ENCODE results near the gene TMTC1. TPM values are rescaled to one million over a fixed set of nuclear protein-coding genes. Genes with fewer than 3 reads are reported as not detected.

The TMTC1 gene
- polyA plus RNA-seq (2013, experiment 1 of 2) = 45.7 TPM
- polyA plus RNA-seq (2013, experiment 2 of 2) = 46.5 TPM

- Histone ChIP-seq H3K9me3 (ENCODE audit: control insufficient read depth, low read length) (no peaks in the 10 kb centered on the region), H3K27ac (ENCODE audit: low read length, poor library complexity, severe bottlenecking) (peak within 1 kb of the TSS; percentile 15), H3K4me3 (ENCODE audit: insufficient read depth in 1 of 2, low read depth in 1 of 2, low read length in 2 of 2) (peak within 1 kb of the TSS; percentile 71 to 93), H3K4ac (ENCODE audit: low read depth in 1 of 2, low read length in 2 of 2) (peak within 1 kb of the TSS in 1 of 2 experiments; percentile 75), H2BK5ac (ENCODE audit: low read depth, low read length, poor library complexity, severe bottlenecking) (no peak within 1 kb of the TSS), H3K4me2 (ENCODE audit: low read length, poor library complexity, severe bottlenecking) (peak within 1 kb of the TSS; percentile 96), H4K8ac (ENCODE audit: low read length) (peak within 1 kb of the TSS; percentile 49), H2BK15ac (ENCODE audit: low read depth, poor library complexity, severe bottlenecking) (peak within 1 kb of the TSS; percentile 80), H3K14ac (ENCODE audit: low read length in 2 of 2) (peak within 1 kb of the TSS; percentile 36 to 75), H2BK12ac (ENCODE audit: low read length in 2 of 2) (peak within 1 kb of the TSS; percentile 28 to 48), H3K36me3 (ENCODE audit: control insufficient read depth in 1 of 2, insufficient read depth in 2 of 2, low read depth in 1 of 2, low read length in 2 of 2) (no peaks in the 10 kb centered on the region), H3K27me3 (ENCODE audit: control insufficient read depth in 1 of 2, insufficient read depth in 1 of 2, low read length in 2 of 2) (peaks cover 0 to 9% of the 10 kb centered on the region in 2 experiments), H3K4me1 (ENCODE audit: control insufficient read depth, insufficient read depth, low read depth, low read length) (peaks cover 10% of the 10 kb centered on the region), H2AK5ac (ENCODE audit: low read length, severe bottlenecking) (no peak within 1 kb of the TSS), H4K91ac (ENCODE audit: low read length) (peak within 1 kb of the TSS; percentile 34), H3K23ac (ENCODE audit: low read length in 2 of 2) (peak within 1 kb of the TSS in 1 of 2 experiments; percentile 99), H3K79me1 (replicated peaks; ENCODE audit: low read length, poor library complexity, severe bottlenecking) (no peaks in the 10 kb centered on the region), H2AFZ (ENCODE audit: low read depth, low read length) (peak within 1 kb of the TSS; percentile 77), H2BK120ac (ENCODE audit: low read depth, low read length) (peak within 1 kb of the TSS; percentile 85), H3K9ac (ENCODE audit: low read length) (peak within 1 kb of the TSS; percentile 95), H3K18ac (ENCODE audit: low read depth in 1 of 2, low read length in 2 of 2) (peak within 1 kb of the TSS; percentile 86 to 94)
- DNase-seq = peak; percentile 76
- WGBS = under 1% methylated on average over 60 of the region's 87 CpGs
These were observed at the start of gene TMTC1 for GRCh38 chr12:29783773-29784666. TSS of gene TMTC1 (minus strand) at chr12:29783942. CDS start at chr12:29783751, 191 bp downstream.

- Histone ChIP-seq H3K9me3 (ENCODE audit: control insufficient read depth, low read length) (peaks cover 9% of the 10 kb centered on the region), H3K9ac (ENCODE audit: low read length) (no peak overlapping the region), H3K14ac (ENCODE audit: low read length in 2 of 2) (no peak overlapping the region), H4K91ac (ENCODE audit: low read length) (no peak overlapping the region), H3K27ac (ENCODE audit: low read length, poor library complexity, severe bottlenecking) (no peak overlapping the region), H4K8ac (ENCODE audit: low read length) (no peak overlapping the region), H2BK15ac (ENCODE audit: low read depth, poor library complexity, severe bottlenecking) (no peak overlapping the region), H3K23ac (ENCODE audit: low read length in 2 of 2) (no peak overlapping the region), H3K4me3 (ENCODE audit: insufficient read depth in 1 of 2, low read depth in 1 of 2, low read length in 2 of 2) (no peak overlapping the region), H2BK120ac (ENCODE audit: low read depth, low read length) (no peak overlapping the region), H2BK5ac (ENCODE audit: low read depth, low read length, poor library complexity, severe bottlenecking) (no peak overlapping the region), H3K4me2 (ENCODE audit: low read length, poor library complexity, severe bottlenecking) (no peak overlapping the region), H3K27me3 (ENCODE audit: control insufficient read depth in 1 of 2, insufficient read depth in 1 of 2, low read length in 2 of 2) (no peaks in the 10 kb centered on the region), H3K4ac (ENCODE audit: low read depth in 1 of 2, low read length in 2 of 2) (no peak overlapping the region), H2AK5ac (ENCODE audit: low read length, severe bottlenecking) (no peak overlapping the region), H3K79me1 (replicated peaks; ENCODE audit: low read length, poor library complexity, severe bottlenecking) (no peaks in the 10 kb centered on the region), H3K36me3 (ENCODE audit: control insufficient read depth in 1 of 2, insufficient read depth in 2 of 2, low read depth in 1 of 2, low read length in 2 of 2) (no peaks in the 10 kb centered on the region), H2BK12ac (ENCODE audit: low read length in 2 of 2) (no peak overlapping the region), H3K18ac (ENCODE audit: low read depth in 1 of 2, low read length in 2 of 2) (no peak overlapping the region), H2AFZ (ENCODE audit: low read depth, low read length) (no peak overlapping the region), H3K4me1 (ENCODE audit: control insufficient read depth, insufficient read depth, low read depth, low read length) (no peaks in the 10 kb centered on the region)
- 80% methylated on average over 3 of the region's 3 CpGs for WGBS
- no peak for DNase-seq
These were observed 47.4 kb upstream of the TMTC1 start for GRCh38 chr12:29831173-29831572.

- Histone ChIP-seq H3K18ac (ENCODE audit: low read depth in 1 of 2, low read length in 2 of 2) (no peak overlapping the region), H3K4ac (ENCODE audit: low read depth in 1 of 2, low read length in 2 of 2) (no peak overlapping the region), H2BK12ac (ENCODE audit: low read length in 2 of 2) (no peak overlapping the region), H2BK5ac (ENCODE audit: low read depth, low read length, poor library complexity, severe bottlenecking) (no peak overlapping the region), H3K79me1 (replicated peaks; ENCODE audit: low read length, poor library complexity, severe bottlenecking) (no peaks in the 10 kb centered on the region), H3K4me3 (ENCODE audit: insufficient read depth in 1 of 2, low read depth in 1 of 2, low read length in 2 of 2) (no peak overlapping the region), H4K91ac (ENCODE audit: low read length) (no peak overlapping the region), H2AFZ (ENCODE audit: low read depth, low read length) (no peak overlapping the region), H2BK120ac (ENCODE audit: low read depth, low read length) (no peak overlapping the region), H3K14ac (ENCODE audit: low read length in 2 of 2) (no peak overlapping the region), H3K27me3 (ENCODE audit: control insufficient read depth in 1 of 2, insufficient read depth in 1 of 2, low read length in 2 of 2) (peaks cover 0 to under 1% of the 10 kb centered on the region in 2 experiments), H4K8ac (ENCODE audit: low read length) (no peak overlapping the region), H3K9me3 (ENCODE audit: control insufficient read depth, low read length) (peaks cover 4% of the 10 kb centered on the region), H3K27ac (ENCODE audit: low read length, poor library complexity, severe bottlenecking) (no peak overlapping the region), H3K4me1 (ENCODE audit: control insufficient read depth, insufficient read depth, low read depth, low read length) (no peaks in the 10 kb centered on the region), H2AK5ac (ENCODE audit: low read length, severe bottlenecking) (no peak overlapping the region), H2BK15ac (ENCODE audit: low read depth, poor library complexity, severe bottlenecking) (no peak overlapping the region), H3K4me2 (ENCODE audit: low read length, poor library complexity, severe bottlenecking) (no peak overlapping the region), H3K23ac (ENCODE audit: low read length in 2 of 2) (no peak overlapping the region), H3K36me3 (ENCODE audit: control insufficient read depth in 1 of 2, insufficient read depth in 2 of 2, low read depth in 1 of 2, low read length in 2 of 2) (no peaks in the 10 kb centered on the region), H3K9ac (ENCODE audit: low read length) (no peak overlapping the region)
- WGBS = no CpG with 5 or more reads among the region's 1 CpG
- no peak for DNase-seq
These were observed 46.6 kb upstream of the TMTC1 start for GRCh38 chr12:29830391-29830790.

GRCh38 chr12:29818916-29819623 lies 35.3 kb upstream of the TMTC1 start:
- no peak overlapping the region for H4K8ac ChIP-seq (ENCODE audit: low read length)
- H3K4me1 ChIP-seq (ENCODE audit: control insufficient read depth, insufficient read depth, low read depth, low read length) = no peaks in the 10 kb centered on the region
- no peak overlapping the region for H3K27ac ChIP-seq (ENCODE audit: low read length, poor library complexity, severe bottlenecking)
- H3K4ac ChIP-seq (ENCODE audit: low read depth in 1 of 2, low read length in 2 of 2) = no peak overlapping the region
- H2BK5ac ChIP-seq (ENCODE audit: low read depth, low read length, poor library complexity, severe bottlenecking) = no peak overlapping the region
- H2BK12ac ChIP-seq (ENCODE audit: low read length in 2 of 2) = no peak overlapping the region
- H3K23ac ChIP-seq (ENCODE audit: low read length in 2 of 2) = no peak overlapping the region
- H2BK120ac ChIP-seq (ENCODE audit: low read depth, low read length) = no peak overlapping the region
- no peaks in the 10 kb centered on the region for H3K9me3 ChIP-seq (ENCODE audit: control insufficient read depth, low read length)
- no peak for DNase-seq
- H3K36me3 ChIP-seq (ENCODE audit: control insufficient read depth in 1 of 2, insufficient read depth in 2 of 2, low read depth in 1 of 2, low read length in 2 of 2) = no peaks in the 10 kb centered on the region
- no peak overlapping the region for H3K14ac ChIP-seq (ENCODE audit: low read length in 2 of 2)
- no peak overlapping the region for H2BK15ac ChIP-seq (ENCODE audit: low read depth, poor library complexity, severe bottlenecking)
- peaks cover 6 to 8% of the 10 kb centered on the region in 2 experiments for H3K27me3 ChIP-seq (ENCODE audit: control insufficient read depth in 1 of 2, insufficient read depth in 1 of 2, low read length in 2 of 2)
- no peak overlapping the region for H3K18ac ChIP-seq (ENCODE audit: low read depth in 1 of 2, low read length in 2 of 2)
- 100% methylated on average over 2 of the region's 2 CpGs for WGBS
- no peak overlapping the region for H2AK5ac ChIP-seq (ENCODE audit: low read length, severe bottlenecking)
- H3K4me3 ChIP-seq (ENCODE audit: insufficient read depth in 1 of 2, low read depth in 1 of 2, low read length in 2 of 2) = no peak overlapping the region
- no peak overlapping the region for H3K4me2 ChIP-seq (ENCODE audit: low read length, poor library complexity, severe bottlenecking)
- H4K91ac ChIP-seq (ENCODE audit: low read length) = no peak overlapping the region
- H2AFZ ChIP-seq (ENCODE audit: low read depth, low read length) = peak overlapping the region; percentile 63
- H3K79me1 ChIP-seq (replicated peaks; ENCODE audit: low read length, poor library complexity, severe bottlenecking) = no peaks in the 10 kb centered on the region
- H3K9ac ChIP-seq (ENCODE audit: low read length) = no peak overlapping the region

Measured in mesenchymal stem cell (in vitro differentiated cells and primary cell).